K562 (cell line): ENCODE results near the gene TCFL5.

Experiments
- CEBPB ChIP-seq: fragments of 450-650 bp; IDR thresholded peaks from 2 replicates; pipeline ENCODE4 v1.6.1; 2016; ENCODE audit warnings: missing genetic modification characterization, missing compliant biosample characterization
- POLR2AphosphoS5 ChIP-seq: IDR thresholded peaks from 2 replicates; pipeline ENCODE4 v1.6.1; 2011; ENCODE audit warnings: mild to moderate bottlenecking, low read depth, low read length, moderate library complexity; ENCODE audit not compliant: control insufficient read depth, insufficient read depth
- TAF1 ChIP-seq: IDR thresholded peaks from 2 replicates; pipeline ENCODE4 v1.6.1; 2011; ENCODE audit warnings: mild to moderate bottlenecking, low read length, moderate library complexity; ENCODE audit not compliant: insufficient read depth, control insufficient read depth, severe bottlenecking; ENCODE audit errors: extremely low read depth
- TF ChIP-seq, protein P1 (sequence below), 2 experiments: fragments of 450-650 bp in 1 of 2; sonication (generic) in 1 of 2; formaldehyde crosslinking; conservative IDR thresholded peaks; 2 replicates each; pipeline versions ENCODE4 v1.4.0 to v1.8.1; 2020 to 2022; ENCODE audit warnings: mild to moderate bottlenecking in 1 of 2, missing genetic modification reagents in 1 of 2

- TF ChIP-seq, protein P1, sequence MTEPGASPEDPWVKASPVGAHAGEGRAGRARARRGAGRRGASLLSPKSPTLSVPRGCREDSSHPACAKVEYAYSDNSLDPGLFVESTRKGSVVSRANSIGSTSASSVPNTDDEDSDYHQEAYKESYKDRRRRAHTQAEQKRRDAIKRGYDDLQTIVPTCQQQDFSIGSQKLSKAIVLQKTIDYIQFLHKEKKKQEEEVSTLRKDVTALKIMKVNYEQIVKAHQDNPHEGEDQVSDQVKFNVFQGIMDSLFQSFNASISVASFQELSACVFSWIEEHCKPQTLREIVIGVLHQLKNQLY (CRISPR knock-in tag; conservative IDR thresholded peaks at IDR 0.05): no peak
- TF ChIP-seq CEBPB (tag) (peak; percentile 82), TAF1 (no peak), POLR2AphosphoS5 (no peak)
Measured at GRCh38 chr20:62838128-62838891, 23.3 kb downstream of the TCFL5 start.
